Left ventricle myocardium inferior (tissue), 1 donor: ENCODE data around the gene SFMBT1. TPM values are rescaled to one million over a fixed set of nuclear protein-coding genes. Genes with fewer than 3 reads are reported as not detected.

Experiments
- DNase-seq: peaks from one replicate; pipeline ENCODE4 v3.0.0-alpha.2; 2020
- H3K27ac ChIP-seq: fragments of 200-600 bp; replicated peaks from 2 replicates; pipeline ENCODE4 v1.8.0; 2021
- H3K27me3 ChIP-seq: fragments of 200-600 bp; 2 replicates; pipeline ENCODE4 v1.8.0; 2021; ENCODE audit warnings: low read depth
- H3K36me3 ChIP-seq: fragments of 200-600 bp; 2 replicates; pipeline ENCODE4 v1.8.0; 2021
- H3K4me1 ChIP-seq: fragments of 200-600 bp; 2 replicates; pipeline ENCODE4 v1.8.0; 2021
- H3K4me3 ChIP-seq: fragments of 200-600 bp; 2 replicates; pipeline ENCODE4 v1.8.0; 2021; ENCODE audit warnings: mild to moderate bottlenecking, moderate library complexity
- H3K9me3 ChIP-seq: fragments of 200-600 bp; replicated peaks from 2 replicates; pipeline ENCODE4 v1.8.0; 2021
- CTCF ChIP-seq: fragments of 200-600 bp; IDR thresholded peaks from 2 replicates; pipeline ENCODE4 v1.8.0; 2021; ENCODE audit warnings: antibody characterized with exemption, mild to moderate bottlenecking, borderline replicate concordance
- intact Hi-C: fragments of 100-400 bp; cut with micrococcal nuclease; formaldehyde crosslinking; loops from one replicate; pipeline ENCODE4 v1.11.0; 2022
- total RNA-seq: library from RNA; stranded (reverse); fragmentation: NEBNext Ultra II Directional; extraction: Animal tissue kit (Norgen Biotek cat#: 25700); gene quantifications from one replicate; pipeline ENCODE4 v1.2.1, GENCODE V29; 2021
- donor health status: DM: no; HTN: yes; CAD: no; lungs with severe emphysema.

The SFMBT1 gene
- total RNA-seq, 1 donor from 2014 or later, result 15.9 TPM

- no peak for TF ChIP-seq CTCF
- Histone ChIP-seq H3K9me3 (no peaks in the 10 kb centered on the region), H3K36me3 (no peaks in the 10 kb centered on the region), H3K27ac (peak within 1 kb of the TSS; percentile 81), H3K4me3 (peak within 1 kb of the TSS; percentile 86), H3K27me3 (no peaks in the 10 kb centered on the region), H3K4me1 (peaks cover 56% of the 10 kb centered on the region)
- intact Hi-C loops, result no loop called here
- DNase-seq, result peak; percentile 91
Measured at GRCh38 chr3:52897130-52898122, 148.4 kb downstream of the SFMBT1 start, which contains the start of gene STIMATE. Gene STIMATE, minus strand, starts transcription at chr3:52897548. Its CDS starts 98 bp downstream, at chr3:52897450.

- Histone ChIP-seq H3K4me3 (peak overlapping the region; percentile 86), H3K27ac (peak overlapping the region; percentile 81), H3K4me1 (peaks cover 64% of the 10 kb centered on the region), H3K36me3 (no peaks in the 10 kb centered on the region), H3K27me3 (no peaks in the 10 kb centered on the region), H3K9me3 (no peaks in the 10 kb centered on the region)
- TF ChIP-seq CTCF, result no peak
- intact Hi-C loops, result no loop called here
- DNase-seq, result no peak
Measured at GRCh38 chr3:52896613-52897012, 149.3 kb downstream of the SFMBT1 start.

GRCh38 chr3:52896151-52896550, 149.7 kb downstream of the SFMBT1 start:
- Histone ChIP-seq H3K36me3 (no peaks in the 10 kb centered on the region), H3K27ac (peak overlapping the region; percentile 81), H3K4me1 (peaks cover 69% of the 10 kb centered on the region), H3K4me3 (peak overlapping the region; percentile 86), H3K27me3 (no peaks in the 10 kb centered on the region), H3K9me3 (no peaks in the 10 kb centered on the region)
- no peak for TF ChIP-seq CTCF
- intact Hi-C loops, result no loop called here
- no peak for DNase-seq

- Histone ChIP-seq H3K27ac (no peak overlapping the region), H3K4me1 (peaks cover 71% of the 10 kb centered on the region), H3K27me3 (no peaks in the 10 kb centered on the region), H3K4me3 (peak overlapping the region; percentile 86), H3K9me3 (no peaks in the 10 kb centered on the region), H3K36me3 (no peaks in the 10 kb centered on the region)
- DNase-seq, result no peak
- intact Hi-C loops, result no loop called here
- no peak for TF ChIP-seq CTCF
Measured at GRCh38 chr3:52895418-52895817, 150.5 kb downstream of the SFMBT1 start.

- H3K27me3 ChIP-seq, result no peaks in the 10 kb centered on the region
- H3K4me3 ChIP-seq, result no peak overlapping the region
- intact Hi-C loops, result no loop called here
- DNase-seq, result no peak
- peaks cover 71% of the 10 kb centered on the region for H3K4me1 ChIP-seq
- no peaks in the 10 kb centered on the region for H3K36me3 ChIP-seq
- H3K27ac ChIP-seq, result no peak overlapping the region
- no peak for TF ChIP-seq CTCF
- H3K9me3 ChIP-seq, result no peaks in the 10 kb centered on the region
Measured at GRCh38 chr3:52894756-52895155, 151.1 kb downstream of the SFMBT1 start.
